Femur (tissue), 1 donor: Measurements from ENCODE around the gene LRP1.
A peak's percentile ranks its signal among the peaks of the same experiment; 100 is the strongest.
"Not testable (repeated sequence)": the region's sequence is repeated elsewhere in the genome, so short reads cannot be mapped to it uniquely, and the experiment has no call there.

ENCODE experiments used
- DNase-seq: peaks from one replicate; pipeline ENCODE4 v3.0.0-alpha.2; 2017

LRP1 gene

DNA sequence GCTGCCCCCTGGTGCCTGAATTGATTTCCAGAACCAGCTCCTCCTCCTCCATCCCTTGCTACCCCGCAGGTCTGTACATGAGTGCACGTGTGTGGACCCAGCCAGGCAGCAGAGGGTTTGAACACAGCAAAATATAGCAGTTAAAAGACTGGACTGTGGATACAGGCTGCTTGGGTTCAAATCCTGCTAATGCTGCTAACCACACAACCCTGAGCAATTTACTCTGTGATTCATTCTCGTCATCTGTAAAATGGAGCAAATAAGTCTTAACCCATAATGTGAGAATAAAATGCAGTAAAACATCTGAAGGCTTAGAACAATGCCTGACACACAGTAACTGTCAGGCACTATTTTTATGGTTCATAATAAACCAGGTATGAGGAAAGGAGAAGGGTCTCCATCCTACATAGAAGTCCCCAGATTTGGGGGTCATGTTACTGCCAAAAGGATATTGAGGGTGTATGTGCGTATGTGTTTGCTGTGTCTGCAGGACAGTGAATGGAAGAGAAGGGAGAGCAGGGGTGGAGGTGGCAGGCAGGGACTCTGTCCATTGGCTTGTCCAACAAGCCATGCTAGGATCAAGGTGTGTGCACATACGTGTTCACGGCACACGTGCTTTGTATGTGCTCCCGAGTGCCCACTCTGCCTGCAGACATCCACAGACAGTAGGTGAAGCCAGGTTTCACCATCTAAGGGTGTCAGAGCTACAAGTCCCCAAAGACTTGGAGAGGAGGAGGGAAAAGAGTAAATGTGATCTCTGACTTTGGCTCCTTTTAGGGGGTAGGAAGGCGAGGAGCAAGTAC is 15.6 kb upstream of the LRP1 start:
- no peak for DNase-seq

DNA sequence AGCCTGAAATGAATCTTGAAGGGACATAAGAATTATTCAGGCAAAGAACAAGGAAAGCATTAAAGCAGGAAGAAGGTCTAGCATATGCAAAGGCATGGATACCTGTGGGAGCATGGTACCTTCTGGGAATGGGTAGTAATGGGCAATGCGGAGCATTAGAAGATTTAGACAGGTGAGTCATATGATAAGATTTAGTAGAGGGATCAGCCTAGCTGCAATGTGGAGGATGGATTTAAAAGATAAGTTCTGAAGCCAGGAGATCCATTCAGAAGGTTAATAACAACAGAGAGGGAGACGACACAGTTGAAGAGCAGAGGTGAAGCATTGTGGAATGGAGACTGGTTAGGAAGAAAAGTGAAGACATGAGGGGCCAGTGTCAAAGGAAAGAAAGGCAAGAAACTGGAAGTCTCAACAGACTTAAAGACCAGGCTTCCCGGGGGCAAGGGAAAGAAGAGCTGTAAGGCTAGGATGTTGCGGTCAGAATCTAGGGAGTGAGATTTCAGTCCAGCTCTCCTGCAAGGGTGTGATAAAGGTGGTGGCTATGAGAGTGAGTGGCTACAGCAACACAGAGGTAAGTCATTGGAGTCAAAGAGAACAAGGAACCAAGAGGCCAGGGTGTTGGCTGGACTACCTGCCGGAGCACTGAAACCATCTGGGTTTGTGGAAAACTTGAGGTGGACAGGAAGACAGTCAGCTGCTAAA is 11.6 kb upstream of the LRP1 start:
- no peak for DNase-seq

DNA sequence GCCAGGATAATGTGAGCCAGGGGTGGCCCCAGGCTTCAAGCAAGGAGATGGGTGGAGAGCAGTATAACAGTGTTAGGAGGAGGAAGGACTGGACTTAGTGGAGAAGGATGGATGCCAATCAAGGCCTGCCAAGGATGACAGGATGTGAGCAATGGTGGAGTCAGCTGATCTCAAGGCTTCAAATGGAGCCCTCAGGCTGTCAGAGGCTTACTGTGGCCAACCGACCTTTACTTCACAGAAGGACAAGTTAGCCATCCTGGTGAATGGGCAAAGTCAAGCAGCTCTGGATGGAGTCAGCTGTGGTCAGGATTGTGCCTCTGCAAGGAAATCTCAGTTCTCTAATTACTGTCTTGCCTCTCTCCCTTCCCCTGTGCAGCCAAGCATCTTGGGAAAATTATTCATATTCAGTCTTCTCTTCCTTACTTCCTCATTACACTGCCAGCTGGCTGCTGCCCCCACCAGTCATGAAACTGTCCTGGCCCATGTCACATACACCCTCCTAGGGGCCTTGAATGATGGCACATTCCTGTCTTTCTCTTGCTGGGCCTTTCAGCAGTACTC is 9.5 kb upstream of the LRP1 start:
- DNase-seq, result no peak

DNA sequence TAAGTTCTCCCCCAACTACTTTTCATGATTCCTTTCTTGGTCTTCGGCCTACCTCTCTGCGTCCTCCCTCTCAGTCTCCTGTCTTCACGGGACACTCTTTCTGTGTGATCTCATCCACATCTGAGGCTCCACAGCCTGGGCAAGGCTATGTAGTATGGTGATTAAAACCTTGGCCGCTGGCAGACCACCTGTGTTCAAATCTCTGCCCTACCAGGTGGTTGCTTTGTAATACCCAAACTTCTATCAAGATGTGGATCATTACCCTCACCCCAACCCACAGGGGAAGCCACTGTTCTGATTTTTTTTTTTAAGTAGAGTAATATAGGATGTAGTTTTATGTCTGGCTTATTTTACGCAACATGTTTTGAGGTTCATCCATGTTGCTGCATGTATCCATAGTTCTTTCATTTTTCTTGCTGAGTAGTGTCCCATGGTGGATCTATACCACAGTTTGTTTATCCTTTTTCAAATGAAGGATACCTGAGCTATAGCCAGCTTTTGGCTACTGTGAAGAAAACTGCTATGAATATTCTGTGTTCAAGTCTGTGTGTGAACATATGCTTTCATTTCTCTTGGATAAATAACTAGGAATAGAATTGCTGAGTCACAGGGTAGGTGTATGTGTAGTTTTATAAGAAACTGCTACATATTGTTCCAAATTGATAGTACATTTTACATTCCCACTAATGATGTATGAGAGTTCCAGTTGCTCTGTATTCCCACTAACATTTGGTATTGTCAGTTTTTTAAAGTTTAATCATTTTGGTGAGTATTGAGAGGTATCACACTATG is 8.8 kb upstream of the LRP1 start:
- no peak for DNase-seq

DNA sequence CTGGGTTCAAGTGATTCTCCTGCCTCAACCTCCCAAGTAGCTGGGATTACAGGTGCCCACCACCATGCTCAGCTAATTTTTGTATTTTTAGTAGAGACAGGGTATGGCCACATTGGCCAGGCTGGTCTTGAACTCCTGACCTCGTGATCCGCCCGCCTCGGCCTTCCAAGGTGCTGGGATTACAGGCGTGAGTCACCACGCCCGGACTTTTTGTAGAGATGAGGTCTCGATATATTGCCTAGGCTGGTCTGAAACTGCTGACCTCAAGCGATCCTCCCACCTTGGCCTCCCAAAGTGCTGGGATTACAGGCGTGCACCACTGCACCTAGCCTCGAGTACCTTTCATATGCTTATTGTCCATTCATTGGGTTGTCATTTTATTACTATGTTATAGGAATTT is 7.6 kb upstream of the LRP1 start:
- not testable (repeated sequence) for DNase-seq

DNA sequence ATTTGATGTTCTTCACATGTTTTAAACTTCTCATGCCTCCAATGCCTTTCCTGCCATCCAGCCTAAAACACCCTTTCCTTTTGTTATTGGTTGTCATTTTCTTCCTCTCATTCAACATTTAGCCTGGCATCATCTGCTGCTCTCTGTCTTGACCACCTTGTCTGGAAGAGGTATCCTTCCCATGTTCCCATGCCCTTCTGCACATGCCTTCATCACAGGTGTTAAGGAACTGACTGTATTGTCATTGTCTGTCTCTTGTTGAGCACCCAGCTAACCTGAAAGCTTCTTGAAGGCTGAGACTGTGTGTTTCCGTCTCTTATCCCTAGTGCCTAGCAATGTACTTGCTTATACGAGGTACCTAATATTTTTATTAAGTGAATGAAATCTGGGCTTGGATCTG is 4.5 kb upstream of the LRP1 start:
- no peak for DNase-seq

DNA sequence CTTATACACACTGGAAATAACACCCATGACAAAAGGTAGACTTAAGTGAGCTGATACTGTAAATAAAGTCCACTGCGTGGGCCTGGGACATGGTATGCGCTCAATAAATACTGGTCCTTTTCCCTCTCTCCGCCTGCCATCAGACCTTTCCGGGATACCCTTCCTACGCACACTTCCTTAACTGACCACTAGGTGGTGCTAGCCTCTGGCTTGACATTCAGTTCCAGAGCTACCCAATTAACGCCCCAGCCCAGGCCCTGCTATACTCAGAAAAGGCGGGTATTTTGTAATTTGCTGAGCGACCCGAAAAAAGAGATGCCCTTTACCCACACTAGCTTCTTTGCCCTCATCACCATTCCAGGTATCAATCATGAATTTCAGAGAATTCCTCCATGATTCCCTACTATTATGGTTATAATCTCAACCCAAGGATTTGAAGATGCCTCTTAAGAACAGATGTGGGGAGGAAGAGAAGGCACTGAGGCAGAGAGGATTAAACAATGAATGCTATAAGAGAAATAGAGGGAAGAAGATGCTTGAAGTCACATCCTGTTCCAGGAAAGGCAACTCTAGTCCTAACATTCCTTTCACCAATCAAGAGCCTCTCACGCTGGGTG is 3.9 kb upstream of the LRP1 start:
- DNase-seq, result peak; percentile 84

DNA sequence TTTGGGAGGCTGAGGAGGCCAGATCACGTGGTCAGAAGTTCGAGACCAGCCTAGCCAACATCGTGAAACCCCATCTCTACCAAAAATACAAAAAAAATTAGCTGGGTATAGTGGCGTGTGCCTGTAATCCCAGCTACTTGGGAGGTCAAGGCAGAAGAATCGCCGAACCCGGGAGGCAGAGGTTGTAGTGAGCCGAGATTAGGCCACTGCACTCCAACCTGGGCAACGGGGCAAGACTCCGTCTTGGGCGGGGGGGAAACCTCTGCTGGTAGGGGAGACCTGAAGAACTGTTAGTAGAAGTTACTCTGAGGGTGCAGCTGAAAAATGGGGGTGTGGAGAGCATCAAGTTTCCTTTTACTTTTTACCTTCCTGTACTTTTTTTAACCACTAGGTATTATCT is 2.2 kb upstream of the LRP1 start:
- DNase-seq, result no peak

DNA sequence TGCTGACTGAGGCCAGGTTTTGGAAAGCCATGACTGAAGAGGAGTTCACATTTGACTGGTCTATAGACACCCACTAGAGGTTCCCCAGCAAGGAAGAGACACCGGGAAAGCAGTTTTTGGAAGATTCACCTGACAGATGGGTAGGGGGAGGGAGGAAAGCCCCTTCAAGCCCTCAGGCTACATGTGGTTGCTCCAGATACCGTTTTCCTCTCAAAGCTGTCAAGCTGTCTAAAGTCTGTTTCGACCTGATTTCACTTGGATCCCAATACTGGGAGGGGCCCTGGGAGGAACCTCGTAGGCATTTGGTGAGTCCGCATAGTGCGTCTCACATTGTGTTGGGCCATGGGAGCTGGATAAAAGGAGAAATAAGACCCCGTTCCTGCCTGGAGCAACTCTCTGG is 1.7 kb upstream of the LRP1 start:
- no peak for DNase-seq

DNA sequence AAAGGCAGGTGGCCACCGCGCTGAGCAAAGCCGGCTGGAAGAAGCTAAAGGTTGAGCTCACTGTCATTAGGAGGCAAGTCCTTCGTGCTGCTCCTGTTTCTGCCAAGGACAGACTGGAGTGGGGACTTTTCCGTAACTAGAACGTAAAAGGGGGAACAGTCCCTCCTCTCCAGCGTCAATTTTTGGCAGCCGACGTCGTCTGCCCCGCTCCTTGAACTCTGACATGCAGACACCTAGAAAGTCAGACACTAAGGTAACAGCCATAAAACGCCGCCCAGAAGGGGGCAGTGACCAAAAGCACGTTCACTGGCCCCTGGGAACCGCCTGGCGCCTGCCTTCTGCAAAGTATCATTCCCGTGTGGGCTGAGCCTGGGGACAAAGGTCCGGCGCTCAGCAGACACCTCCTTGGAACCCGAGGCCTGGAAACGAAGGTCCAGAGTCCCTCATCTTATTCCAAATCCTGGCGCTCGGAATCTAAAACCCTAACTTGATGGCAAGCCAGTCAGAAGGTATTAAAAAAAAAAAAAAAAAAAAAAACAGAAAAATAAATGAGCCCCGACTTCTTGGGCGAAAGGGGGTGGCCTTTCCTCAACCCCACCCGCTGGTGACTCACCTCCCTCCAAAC is 1.1 kb upstream of the LRP1 start:
- peak; percentile 62 for DNase-seq

DNA sequence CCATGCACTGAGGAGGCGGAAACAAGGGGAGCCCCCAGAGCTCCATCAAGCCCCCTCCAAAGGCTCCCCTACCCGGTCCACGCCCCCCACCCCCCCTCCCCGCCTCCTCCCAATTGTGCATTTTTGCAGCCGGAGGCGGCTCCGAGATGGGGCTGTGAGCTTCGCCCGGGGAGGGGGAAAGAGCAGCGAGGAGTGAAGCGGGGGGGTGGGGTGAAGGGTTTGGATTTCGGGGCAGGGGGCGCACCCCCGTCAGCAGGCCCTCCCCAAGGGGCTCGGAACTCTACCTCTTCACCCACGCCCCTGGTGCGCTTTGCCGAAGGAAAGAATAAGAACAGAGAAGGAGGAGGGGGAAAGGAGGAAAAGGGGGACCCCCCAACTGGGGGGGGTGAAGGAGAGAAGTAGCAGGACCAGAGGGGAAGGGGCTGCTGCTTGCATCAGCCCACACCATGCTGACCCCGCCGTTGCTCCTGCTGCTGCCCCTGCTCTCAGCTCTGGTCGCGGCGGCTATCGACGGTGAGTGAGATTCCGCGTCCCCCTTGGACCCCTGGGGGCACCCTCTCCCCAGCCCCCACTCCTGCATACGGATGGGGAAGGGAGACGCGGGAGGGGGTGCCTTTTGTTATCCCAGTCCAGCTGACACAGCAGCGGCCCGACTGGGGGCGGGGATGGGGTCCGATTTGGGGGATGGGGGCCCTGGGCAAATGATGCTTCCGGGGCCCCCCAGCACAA is 400 bp downstream of the LRP1 start:
- DNase-seq, result no peak

DNA sequence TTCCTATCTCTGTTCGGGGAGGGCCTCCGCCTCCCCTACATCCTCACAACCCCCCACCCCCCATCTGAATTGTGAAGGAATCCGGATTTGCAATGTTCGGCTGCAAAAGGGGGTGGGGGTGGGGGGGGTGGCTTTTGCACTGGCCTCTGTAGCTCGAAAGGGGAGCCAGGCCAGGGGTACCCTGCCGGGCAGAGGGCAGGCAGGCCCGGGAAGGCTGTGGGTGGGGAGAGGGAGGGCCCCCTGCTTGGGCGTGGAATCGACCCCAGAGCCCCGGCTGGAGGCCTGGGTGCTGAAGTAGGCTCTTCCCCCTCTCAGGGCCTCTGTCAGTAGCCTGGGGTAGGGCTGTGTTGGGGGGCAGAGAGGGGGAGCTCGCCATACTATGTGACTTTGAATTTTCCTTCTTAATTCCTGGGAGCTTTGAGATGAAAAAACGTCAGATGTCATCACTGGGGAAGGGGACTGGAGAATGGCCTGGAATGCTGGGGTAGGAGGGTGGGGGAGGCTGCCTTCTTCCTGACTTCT is 1.1 kb downstream of the LRP1 start:
- no peak for DNase-seq

DNA sequence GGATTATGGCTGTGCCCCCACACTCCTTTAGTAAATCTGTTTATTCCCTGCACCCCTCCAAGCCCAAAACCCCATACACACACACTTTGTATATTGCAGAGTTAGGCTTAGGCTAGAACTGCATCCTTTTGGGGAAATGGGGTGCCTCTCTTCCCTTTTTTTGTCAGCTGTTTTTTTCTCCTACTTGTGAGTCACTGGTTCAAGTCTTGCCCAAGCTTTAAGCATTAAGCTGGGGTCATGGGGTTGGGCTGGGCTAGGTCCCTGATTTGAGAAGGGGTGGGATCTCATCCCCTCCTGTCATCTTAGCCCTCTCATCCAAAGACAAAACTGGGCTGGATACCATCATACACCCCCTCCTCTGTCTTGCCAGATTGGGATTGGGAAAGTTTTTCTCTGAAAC is 1.6 kb downstream of the LRP1 start:
- no peak for DNase-seq

DNA sequence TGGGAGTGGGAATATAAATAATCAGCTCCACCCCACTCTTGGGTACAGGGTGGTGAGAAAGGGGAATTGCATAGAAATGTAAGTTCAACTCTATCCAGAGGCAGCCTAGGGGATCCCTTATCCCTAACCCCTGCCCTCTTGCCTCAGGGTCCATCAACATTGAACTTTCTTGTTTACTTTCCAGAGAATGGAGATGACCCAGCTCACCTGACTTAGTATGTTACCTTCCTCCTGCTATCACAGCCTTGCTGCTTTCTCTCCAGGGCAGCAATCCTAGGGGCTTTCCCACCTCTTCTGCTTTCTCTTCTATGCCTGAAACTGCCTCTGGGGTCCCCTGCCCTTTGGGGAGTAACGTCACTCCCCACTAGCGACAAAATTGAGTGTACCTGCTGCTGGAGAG is 2.7 kb downstream of the LRP1 start:
- no peak for DNase-seq

DNA sequence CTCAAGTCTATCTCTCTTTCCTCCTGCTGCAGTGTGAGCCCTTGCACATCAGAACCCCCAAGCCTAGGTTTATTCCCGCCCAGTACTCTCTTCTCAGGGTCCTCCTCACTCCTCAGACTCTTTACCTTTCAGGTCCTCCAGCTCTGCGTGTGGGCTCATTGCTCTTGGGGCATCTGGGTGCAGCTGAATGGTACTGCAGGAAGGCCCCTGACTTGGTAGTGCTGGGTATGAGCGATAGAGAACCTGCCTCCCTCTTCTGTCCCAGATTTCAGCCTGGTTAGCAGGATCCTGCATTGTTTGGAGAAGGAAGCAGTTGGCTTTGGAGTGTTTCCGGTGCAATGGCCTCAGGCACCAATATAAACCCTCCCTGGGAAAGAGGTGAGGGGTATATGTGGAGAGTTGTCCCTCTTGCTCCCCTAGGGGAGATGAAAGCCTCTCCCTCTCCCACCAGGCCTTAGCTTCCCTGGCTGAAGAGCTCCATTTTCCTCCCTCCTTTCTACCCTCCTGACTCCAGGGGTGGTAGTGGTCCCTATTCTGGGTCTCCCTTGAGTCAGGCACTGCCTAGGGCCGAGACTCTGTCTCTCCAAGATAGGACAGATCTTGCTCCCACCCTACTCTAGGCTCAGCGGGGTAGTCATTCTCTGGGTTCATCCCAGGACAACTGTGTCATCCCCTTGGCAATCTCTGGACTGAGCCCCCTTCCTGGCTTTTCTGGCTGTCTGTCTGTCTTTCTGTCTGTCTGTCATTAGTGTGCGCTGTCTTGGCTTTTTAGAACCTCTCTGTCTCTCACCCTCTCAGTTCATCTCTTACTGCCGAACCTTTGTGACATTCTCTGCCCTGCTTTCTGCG is 3.8 kb downstream of the LRP1 start:
- DNase-seq, result no peak

DNA sequence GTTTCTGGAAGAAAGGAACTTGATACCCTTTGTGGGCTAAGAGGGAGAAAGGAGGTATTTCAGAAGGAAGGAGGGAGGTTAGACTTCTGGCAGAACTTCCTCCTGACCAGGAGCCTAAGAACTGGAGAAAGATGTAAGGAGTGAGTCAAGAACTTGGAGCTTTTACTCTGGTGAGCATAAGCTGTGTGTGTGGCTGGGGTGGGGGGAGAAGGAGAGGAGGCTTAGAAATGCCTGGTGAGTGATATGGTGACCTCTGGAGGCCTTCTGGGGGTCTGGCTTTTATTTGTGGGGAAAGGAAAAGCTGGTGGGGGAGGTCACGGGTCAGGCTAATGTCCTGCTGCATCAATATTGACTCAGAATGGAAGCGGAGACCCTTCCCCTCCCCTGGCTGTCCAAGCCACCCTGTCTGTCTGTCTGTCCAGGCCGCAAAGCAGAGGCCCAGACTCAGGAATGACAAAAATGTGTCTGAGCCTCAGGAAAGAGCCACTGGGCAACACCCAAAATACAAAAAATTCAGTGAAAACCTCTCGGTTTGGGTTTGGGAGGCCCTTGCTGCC is 4.8 kb downstream of the LRP1 start:
- DNase-seq, result no peak

DNA sequence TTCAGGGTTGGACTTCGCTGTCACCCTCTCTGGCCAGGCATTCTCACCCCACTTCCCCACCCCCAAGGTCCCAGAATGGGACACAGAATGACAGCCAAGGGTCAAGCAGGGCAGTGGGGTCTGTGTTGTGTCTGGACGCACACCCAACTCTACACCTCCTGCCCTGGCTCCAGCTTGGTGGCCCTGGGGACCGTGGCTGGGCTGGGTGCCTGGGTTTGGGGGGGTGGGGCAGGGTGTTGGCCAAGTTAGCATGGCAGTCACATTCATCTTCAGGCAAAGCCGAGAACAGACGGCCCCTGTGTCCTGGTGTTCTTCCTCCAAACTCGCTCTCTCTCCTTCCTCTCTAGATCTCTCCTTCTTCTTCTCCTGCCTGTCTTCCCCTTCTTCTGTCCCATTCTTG is 5.6 kb downstream of the LRP1 start:
- no peak for DNase-seq

DNA sequence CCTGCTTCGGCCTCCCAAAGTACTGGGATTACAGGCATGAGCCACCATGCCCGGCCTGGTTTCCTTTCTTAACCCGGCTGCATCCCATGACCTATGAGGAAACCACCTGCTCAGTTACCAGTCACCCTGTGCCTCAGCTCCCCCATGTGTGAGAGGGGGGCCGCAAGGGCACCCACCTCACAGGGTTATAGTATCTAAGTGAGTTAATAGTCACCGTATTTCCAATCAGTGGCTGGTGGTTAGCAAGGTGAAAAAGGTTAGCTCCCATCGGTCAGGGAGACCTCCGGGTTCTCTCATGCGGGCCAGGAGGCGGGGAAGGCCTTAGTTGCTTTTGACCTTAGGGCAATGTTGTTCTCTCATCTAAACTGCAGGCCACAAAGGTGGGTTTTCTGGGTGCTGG is 6.7 kb downstream of the LRP1 start:
- no peak for DNase-seq

DNA sequence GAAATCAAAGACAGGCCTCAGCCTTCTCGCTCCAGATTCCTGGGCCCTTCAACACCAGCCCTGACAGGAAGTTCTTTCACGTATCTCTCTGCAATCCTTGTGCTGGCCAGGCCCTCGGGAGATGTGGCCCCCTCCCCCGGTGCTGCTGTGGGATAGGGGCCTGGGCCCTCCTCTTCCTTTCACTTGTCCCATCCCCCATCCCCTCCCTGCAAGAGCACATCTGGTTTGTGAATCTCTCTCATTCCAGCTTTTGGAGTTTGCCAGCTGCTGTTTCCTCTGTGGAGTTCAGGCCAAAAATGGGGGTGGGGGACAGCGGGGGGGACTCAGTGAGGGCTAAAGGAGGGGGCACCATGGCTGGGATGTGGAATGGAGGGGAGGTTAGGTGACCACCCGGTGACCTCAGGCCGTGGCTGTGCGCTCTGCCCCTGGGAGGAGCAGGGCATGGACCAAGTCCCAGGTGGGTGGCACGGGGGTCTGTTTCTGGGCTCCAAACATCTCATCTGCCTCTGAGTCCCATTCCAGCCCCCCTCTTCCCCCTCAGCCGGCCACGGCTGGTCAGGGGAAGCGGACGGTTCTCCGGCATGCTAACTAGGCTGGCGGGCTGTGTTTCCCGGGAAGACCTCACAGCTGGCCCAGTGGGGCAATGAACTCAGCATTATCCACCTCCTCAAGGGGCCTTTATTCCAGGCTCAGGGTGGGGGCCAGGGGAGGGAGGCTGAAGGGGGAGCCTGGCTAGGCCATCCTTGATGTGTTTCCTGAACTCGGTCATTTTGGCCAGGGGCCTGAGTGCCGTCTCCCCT is 7.4 kb downstream of the LRP1 start:
- DNase-seq, result peak; percentile 93
